Peyer's patch (tissue), 4 donors: ENCODE measurements around the gene PIP5KL1. TPM values are rescaled to one million over a fixed set of nuclear protein-coding genes. Genes with fewer than 3 reads are reported as not detected.

Experiments used
- DNase-seq, 3 donors: peaks; one replicate each; pipeline ENCODE4 v3.0.0-alpha.2; 2017 to 2019
- H3K27ac ChIP-seq, 4 donors: fragments of 200-600 bp; sonication (generic); one replicate each; pipeline ENCODE4 v1.5.1; 2016 to 2019
- H3K27me3 ChIP-seq, 2 donors: fragments of 200-600 bp; sonication (generic); one replicate each; pipeline ENCODE4 v1.5.1; 2019
- H3K36me3 ChIP-seq, 3 donors: fragments of 200-600 bp; sonication (generic); one replicate each; pipeline ENCODE4 v1.5.1; 2016 to 2019
- H3K4me1 ChIP-seq, 4 donors: fragments of 200-600 bp; sonication (generic); one replicate each; pipeline ENCODE4 v1.5.1; 2016 to 2019
- H3K4me3 ChIP-seq, 4 donors: fragments of 200-600 bp; sonication (generic); 1 replicate in 3 of 4; 2 replicates in 1 of 4; pipeline ENCODE4 v1.5.1; 2016 to 2019; ENCODE audit warnings: mild to moderate bottlenecking in 1 of 4
- H3K9me3 ChIP-seq, 4 donors: fragments of 200-600 bp; sonication (generic); one replicate each; pipeline ENCODE4 v1.5.1; 2016 to 2019; ENCODE audit warnings: mild to moderate bottlenecking in 1 of 4
- POLR2A ChIP-seq, 2 donors: fragments of 450-650 bp; IDR thresholded peaks; one replicate each; pipeline ENCODE4 v1.5.1; 2017; ENCODE audit warnings: antibody characterized with exemption in 2 of 2, mild to moderate bottlenecking in 2 of 2, moderate library complexity in 2 of 2
- total RNA-seq, 4 donors: library from RNA; depleted of rRNA; stranded (reverse); fragments of >200 nt; gene quantifications; one replicate each; pipeline ENCODE4 v1.1.0, GENCODE V29; 2016
- TF ChIP-seq, protein P1 (sequence below), 6 experiments: fragments of 450-650 bp in 4 of 6; fragments of 200-600 bp in 2 of 6; sonication (generic) in 1 of 6; IDR thresholded peaks; one replicate each; pipeline ENCODE4 v1.5.1; 2017 to 2019; ENCODE audit warnings: antibody characterized with exemption in 6 of 6, mild to moderate bottlenecking in 3 of 6, moderate library complexity in 1 of 6

Gene PIP5KL1
- total RNA-seq, 4 donors from 2014 or later, result 2.5 TPM; not detected in 3

DNA sequence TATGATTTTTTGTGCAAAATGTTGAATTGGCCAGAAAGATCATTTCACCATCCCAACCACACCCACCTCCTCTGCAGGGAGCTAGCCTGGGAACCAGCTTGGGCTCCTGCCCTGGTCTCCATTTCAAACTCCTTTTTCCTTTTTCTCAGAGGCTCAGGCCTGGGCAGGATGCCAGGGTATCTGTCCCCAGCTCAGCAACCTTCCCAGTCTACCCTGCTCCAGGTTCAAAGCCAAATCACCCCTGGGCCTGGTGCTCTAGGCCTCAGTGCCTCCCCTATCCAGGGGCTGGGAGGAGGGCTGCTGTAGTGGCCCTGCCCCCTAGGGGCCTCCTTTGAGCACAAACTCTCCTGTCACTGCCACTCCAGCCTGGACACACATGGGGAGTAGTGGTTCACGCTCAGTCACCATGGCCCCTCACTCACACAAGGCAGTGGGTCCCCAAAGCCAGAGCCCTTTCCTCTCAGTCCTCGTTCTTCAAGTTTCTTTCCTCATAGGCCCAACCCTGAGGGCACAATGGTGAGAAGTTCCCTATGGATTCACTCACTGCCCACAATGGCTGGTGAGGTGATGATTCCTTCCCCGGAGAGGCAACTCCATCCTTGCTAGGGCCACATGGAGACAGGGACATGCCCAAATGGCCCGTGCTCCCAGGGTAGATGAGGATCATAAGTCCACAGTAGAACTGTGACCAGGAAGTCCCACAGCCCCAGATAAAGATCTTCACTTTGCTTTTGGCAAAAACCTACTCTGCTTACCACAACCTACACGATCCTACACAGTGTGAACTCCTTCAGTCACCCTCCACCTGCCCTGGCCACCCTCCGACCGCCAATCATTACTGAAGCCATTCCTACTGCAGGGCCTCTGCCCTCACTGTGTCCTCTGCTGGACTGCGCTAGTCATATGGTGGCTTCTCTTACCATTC is 12.1 kb downstream of the PIP5KL1 start:
- Histone ChIP-seq H3K4me3 (no peak overlapping the region), H3K27ac (peak overlapping the region; percentile 40 to 89 (median 58)), H3K27me3 (no peaks in the 10 kb centered on the region), H3K9me3 (no peaks in the 10 kb centered on the region), H3K4me1 (peaks cover 6 to 58% (median 36%) of the 10 kb centered on the region in 4 donors), H3K36me3 (peaks cover 0 to 5% (median 0%) of the 10 kb centered on the region in 3 donors)
- peak in 1 of 3 donors; percentile 61 for DNase-seq
- TF ChIP-seq, protein P1, sequence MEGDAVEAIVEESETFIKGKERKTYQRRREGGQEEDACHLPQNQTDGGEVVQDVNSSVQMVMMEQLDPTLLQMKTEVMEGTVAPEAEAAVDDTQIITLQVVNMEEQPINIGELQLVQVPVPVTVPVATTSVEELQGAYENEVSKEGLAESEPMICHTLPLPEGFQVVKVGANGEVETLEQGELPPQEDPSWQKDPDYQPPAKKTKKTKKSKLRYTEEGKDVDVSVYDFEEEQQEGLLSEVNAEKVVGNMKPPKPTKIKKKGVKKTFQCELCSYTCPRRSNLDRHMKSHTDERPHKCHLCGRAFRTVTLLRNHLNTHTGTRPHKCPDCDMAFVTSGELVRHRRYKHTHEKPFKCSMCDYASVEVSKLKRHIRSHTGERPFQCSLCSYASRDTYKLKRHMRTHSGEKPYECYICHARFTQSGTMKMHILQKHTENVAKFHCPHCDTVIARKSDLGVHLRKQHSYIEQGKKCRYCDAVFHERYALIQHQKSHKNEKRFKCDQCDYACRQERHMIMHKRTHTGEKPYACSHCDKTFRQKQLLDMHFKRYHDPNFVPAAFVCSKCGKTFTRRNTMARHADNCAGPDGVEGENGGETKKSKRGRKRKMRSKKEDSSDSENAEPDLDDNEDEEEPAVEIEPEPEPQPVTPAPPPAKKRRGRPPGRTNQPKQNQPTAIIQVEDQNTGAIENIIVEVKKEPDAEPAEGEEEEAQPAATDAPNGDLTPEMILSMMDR (IDR thresholded peaks at IDR 0.05), result no peak
- no peak for TF ChIP-seq POLR2A (IDR thresholded peaks at IDR 0.05)

DNA sequence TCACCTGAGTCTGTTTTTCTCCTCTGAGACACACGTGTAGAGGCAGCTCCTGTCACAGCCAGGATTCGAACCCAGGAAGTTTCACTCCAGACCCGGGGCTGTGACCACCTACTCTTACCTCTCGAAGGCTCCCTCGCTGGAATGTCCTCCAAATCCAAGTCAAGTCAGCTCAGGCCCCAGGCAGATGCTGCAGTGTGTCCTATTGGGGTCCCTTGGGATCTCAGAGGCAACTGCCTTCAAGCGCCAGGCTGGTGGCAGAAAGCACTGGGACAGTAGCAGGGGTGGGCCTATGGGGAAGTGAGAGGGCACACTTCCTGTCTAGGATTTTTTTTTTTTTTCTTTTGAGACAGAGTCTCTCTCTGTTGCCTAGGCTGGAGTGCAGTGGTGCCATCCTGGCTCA is 13.0 kb downstream of the PIP5KL1 start:
- Histone ChIP-seq H3K36me3 (peaks cover 0 to 11% (median 0%) of the 10 kb centered on the region in 3 donors), H3K27me3 (no peaks in the 10 kb centered on the region), H3K9me3 (no peaks in the 10 kb centered on the region), H3K4me1 (peaks cover 6 to 63% (median 36%) of the 10 kb centered on the region in 4 donors), H3K4me3 (peak overlapping the region in 2 of 4 donors; percentile 70 to 76), H3K27ac (peak overlapping the region; percentile 48 to 89 (median 61))
- no peak for TF ChIP-seq POLR2A (IDR thresholded peaks at IDR 0.05)
- TF ChIP-seq, protein P1 (IDR thresholded peaks at IDR 0.05), result no peak
- DNase-seq, result peak in 2 of 3 donors; percentile 71 to 72

DNA sequence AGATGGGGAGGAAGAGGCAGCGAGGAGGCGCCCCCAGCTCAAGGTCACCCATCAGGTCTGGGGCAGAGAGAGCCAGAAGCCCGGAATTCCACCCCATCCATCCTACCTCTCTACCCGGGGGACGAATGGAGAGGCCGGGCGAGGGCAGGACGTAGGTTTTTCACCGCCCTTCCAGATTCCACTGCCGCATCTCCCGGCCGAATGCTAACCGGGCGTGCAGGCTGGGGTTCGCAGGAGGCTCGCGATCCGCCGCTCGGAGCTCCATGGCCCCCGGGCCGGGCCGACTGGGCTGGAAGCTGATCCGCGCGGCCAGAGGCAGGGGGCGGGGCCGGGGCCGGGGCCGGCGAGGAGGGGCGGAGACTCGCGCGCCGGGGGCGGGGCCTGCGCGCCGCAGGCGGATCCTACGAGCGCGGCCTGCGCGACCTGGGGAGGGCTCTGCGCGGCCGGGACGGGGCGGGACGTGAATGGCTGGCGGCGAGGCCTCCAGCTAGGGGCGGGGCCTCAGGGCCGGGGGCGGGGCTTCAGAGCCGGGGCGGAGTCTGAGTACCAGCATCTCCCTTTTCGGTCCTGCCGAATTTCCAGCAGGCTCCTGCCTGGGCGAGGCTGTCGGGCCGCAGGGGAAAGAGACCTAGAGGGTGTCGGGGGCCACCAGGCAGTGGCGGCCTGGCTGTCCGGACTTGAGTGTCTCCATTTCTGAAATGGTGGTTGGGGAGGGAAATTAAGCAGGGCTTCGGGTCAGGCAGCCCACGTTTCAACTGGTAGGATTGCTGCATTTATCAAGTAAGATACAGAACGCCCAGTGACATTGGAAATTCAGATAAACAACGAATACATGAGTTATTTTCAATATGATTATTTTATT is 13.6 kb downstream of the PIP5KL1 start, which contains the start of gene ST6GALNAC4:
TSS of gene ST6GALNAC4 (minus strand) at position 322 of the 862 bp plus-strand sequence. CDS start 622 bp downstream, outside the sequence.
- Histone ChIP-seq H3K36me3 (peaks cover 0 to 17% (median 0%) of the 10 kb centered on the region in 3 donors), H3K4me1 (peaks cover 6 to 60% (median 36%) of the 10 kb centered on the region in 4 donors), H3K27me3 (no peaks in the 10 kb centered on the region), H3K9me3 (no peaks in the 10 kb centered on the region), H3K27ac (peak within 1 kb of the TSS; percentile 55 to 89 (median 76)), H3K4me3 (peak within 1 kb of the TSS; percentile 66 to 76 (median 72))
- TF ChIP-seq POLR2A (IDR thresholded peaks at IDR 0.05), result peak in 1 of 2 donors; percentile 35
- TF ChIP-seq, protein P1 (IDR thresholded peaks at IDR 0.05), result no peak
- peak; percentile 96 to 98 (median 98) for DNase-seq

DNA sequence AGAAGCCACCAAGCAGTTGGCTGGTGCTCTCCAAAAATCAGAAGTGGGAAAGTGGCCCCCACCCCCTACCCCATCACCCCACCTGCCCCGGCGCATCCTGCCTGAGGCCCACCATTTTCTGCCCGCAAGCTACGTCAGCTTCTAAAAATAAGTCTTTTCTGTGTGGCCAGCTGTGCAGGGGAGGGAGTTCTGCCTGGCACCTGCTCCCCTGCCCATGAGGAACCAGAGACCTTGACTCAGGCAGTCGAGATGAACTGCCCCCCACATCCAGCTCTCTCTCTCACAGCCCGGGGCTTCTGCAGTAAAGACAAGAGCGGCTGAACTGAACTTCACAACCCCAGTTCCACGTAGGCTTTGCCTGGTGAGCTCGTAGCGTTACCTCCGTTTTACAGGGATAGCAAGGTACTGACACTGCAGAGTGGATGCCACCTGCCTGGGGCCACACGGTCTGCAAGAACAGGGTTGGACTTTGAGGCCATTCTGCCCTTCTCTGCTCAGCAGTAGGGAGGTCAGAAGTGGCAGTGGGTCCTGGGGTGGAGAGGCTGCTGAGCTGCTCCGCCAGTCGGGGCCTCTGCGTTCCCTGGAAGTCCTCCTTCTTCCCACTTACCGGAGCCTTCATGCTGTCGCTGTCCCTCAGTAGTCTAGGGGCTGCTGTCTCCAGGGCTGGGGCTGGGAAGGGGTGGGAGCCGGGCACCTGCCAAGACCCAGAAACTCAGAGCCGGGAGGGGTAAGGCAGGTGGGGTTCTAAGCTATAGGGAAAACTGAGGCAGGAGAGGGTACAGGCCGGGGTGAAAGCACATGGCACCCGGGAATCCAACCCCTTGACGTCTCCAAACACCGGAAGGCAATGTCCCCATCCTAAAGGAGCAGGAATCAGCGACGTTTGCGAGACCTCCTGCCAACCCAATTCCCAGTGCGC is 14.5 kb downstream of the PIP5KL1 start:
- no peaks in the 10 kb centered on the region for H3K27me3 ChIP-seq
- peak overlapping the region; percentile 55 to 89 (median 76) for H3K27ac ChIP-seq
- H3K4me3 ChIP-seq, result peak overlapping the region; percentile 66 to 76 (median 72)
- TF ChIP-seq POLR2A (IDR thresholded peaks at IDR 0.05), result peak in 1 of 2 donors; percentile 19
- TF ChIP-seq, protein P1 (IDR thresholded peaks at IDR 0.05), result no peak
- peaks cover 6 to 54% (median 35%) of the 10 kb centered on the region in 4 donors for H3K4me1 ChIP-seq
- H3K9me3 ChIP-seq, result no peaks in the 10 kb centered on the region
- H3K36me3 ChIP-seq, result peaks cover 0 to 25% (median 0%) of the 10 kb centered on the region in 3 donors
- peak in 2 of 3 donors; percentile 86 to 88 for DNase-seq
